Stimulated activated CD4-positive, alpha-beta T cell treated with anti-CD3 and anti-CD28 coated beads, Interleukin-12 subunit alpha, Interleukin-12 subunit beta, amount 100 ng/mL, for 48 hours (primary cell): ENCODE measurements around the gene HAT1.
A peak's percentile ranks its signal among the peaks of the same experiment; 100 is the strongest.
"Not testable (repeated sequence)": the region's sequence is repeated elsewhere in the genome, so short reads cannot be mapped to it uniquely, and the experiment has no call there.

Source experiments
- DNase-seq, 3 donors: peaks; one replicate each; pipeline ENCODE4 v3.0.0-alpha.2; 2020; ENCODE audit warnings: low read depth in 2 of 3, low spot score in 1 of 3

HAT1 gene

DNA sequence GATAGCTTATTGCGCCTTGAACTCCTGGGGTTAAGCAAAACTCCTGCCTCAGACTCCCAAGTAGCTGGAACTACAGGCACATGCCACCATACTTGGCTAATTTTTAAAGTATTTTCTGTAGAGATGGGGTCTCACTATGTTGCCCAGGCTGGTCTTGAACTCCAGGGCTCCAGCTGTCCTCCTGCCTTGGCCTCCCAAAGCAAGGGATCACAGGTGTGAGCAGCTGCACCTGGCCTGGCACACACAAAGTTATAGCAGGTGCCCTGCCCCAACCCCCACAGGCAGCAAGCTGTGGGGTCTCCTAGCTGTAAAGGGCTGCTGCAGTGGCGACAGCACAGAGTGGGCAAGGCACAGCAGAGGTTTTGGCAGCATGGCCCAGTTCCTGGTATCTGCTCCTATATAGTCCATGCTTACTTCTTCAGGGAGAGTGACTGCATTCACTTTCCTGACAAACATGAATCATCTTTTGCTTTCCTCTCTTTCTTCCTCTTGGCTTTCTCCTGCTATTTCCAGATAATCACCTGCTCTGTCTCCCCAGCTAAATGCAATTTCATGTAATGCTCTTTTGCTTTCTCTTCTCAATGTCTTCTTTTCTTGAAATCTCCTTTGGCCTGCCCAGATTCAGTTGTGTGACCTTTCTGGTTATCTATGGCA is 50.2 kb downstream of the HAT1 start:
- DNase-seq = no peak

GRCh38 chr2:171979103-171979502 is 56.8 kb downstream of the HAT1 start:
- DNase-seq = no peak

DNA sequence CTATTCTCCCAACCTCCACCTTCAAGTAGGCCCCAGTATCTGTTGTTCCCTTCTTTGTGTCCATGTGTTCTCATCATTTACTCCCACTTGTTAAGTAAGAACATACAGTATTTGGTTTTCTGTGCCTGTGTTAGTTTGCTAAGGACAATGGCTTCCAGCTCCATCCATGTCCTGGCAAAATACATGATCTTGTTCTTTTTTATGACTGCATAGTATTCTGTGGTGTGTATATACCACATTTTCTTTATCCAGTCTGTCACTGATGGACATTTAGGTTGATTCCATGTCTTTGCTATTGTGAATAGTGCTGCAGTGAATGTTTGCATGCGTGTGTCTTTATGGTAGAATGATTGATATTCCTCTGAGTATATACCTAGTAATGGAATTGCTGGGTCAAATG is 61.7 kb downstream of the HAT1 start:
- not testable (repeated sequence) for DNase-seq

DNA sequence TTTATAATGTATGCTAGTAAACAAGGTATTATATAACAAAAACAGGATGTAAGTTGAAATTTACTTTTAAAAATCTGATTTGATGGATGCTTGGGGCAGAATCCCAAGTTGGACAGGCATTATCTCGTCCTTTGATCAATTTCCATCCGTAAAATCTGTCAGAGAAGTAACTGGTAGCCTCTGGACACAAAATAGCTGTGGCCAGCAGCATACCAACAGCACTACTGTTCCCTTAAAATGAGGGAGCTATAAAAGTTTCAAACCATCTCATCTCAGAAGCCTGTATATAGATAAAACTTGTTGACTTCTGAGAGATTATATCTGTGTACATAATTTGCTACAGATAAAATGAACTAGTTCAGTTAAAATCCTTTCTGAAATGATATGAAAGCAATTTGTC is 62.8 kb downstream of the HAT1 start:
- DNase-seq = no peak

DNA sequence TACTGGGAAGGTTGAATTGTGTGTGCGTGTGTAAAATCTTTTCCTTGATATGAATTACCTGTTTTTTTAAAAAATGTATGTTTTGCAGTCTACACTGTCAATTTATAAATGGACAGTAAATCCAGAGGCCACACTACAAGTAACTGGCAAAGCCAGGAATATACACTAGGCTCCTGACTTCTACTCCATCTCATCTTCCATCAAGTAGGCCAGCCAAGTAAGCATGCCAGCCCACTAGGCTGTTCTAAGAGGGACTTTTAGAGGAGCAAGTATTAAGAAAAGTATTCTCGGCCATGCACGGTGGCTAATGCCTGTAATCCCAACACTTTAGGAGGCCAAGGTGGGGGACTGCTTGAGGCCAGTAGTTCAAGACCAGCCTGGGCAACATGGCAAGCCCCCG is 64.5 kb downstream of the HAT1 start:
- no peak for DNase-seq

DNA sequence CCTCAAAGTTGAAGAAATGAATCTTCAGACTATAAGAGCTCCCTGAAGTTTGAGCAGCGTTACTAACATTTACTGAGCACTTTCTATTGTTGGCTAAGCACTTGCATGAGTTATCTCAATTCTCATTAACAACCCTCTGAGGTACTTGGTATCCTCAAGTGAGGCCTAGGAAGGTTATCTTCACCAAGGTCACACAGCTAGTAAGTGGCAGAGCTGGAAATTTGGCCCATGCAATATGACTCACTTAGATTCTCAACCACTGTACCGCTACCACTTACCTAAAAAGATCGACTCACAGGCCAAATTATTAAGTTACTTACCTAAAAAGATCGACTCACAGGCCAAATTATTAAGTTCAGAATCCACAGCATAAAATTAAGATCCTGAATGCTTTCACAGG is 68.8 kb downstream of the HAT1 start:
- DNase-seq = no peak

- no peak for DNase-seq
These were observed 73.3 kb downstream of the HAT1 start for GRCh38 chr2:171995586-171995985.

DNA sequence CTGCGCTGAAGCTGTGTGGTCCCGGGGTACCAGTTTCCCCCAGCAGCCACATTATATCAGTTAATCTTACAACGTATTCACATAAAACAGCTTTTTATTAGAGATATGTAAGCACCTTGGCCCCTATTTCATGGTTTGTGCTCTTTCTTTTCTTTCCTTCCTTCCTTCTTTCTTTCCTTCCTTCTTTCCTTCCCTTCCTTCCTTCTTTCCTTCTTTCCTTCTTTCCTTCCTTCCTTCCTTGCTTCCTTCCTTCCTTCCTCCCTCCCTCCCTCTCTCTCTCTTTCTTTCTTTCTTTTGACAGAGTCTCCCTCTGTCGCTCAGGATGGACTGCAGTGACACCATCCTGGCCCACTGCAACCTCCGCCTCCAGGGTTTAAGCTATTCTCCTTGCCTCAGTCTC is 73.8 kb downstream of the HAT1 start:
- DNase-seq = no peak

- not testable (repeated sequence) for DNase-seq
These were observed 74.8 kb downstream of the HAT1 start for GRCh38 chr2:171997031-171997430.

- no peak for DNase-seq
These were observed 76.9 kb downstream of the HAT1 start for GRCh38 chr2:171999161-171999560.

- DNase-seq = peak; percentile 58 to 89 (median 81)
These were observed 77.6 kb downstream of the HAT1 start, which contains the start of gene METAP1D for GRCh38 chr2:171999604-172000469. Gene METAP1D (plus strand): TSS chr2:171999953. CDS start chr2:171999970, 17 bp downstream.

DNA sequence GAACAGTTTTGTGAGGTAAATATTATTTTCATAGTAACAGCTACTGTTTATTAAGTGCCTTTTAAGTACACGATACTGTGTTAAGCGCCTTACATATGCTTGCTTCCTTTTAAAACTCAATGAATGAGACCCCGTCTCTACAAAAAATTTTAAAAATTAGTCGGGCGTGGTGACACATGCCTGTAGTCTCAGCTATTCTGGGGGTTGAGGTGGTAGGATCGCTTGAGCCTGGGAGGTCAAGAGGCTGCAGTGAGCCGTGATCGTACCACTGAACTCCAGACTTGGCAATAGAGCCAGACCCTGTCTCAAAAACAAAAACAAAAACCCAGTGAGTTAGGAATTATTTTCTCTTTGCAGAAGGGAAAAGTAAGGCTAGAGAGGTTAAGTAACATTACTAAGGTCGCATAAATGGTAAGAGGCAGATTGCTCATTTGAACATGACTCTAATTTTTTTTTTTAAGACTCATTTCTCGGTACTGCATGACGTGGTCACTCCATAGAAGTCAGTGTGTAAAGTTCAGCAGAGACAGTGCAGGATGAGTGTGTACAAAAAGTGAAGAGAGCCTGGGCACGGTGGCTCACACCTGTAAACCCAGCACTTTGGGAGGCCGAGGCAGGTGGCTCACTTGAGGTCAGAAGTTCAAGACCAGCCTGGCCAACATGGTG is 78.6 kb downstream of the HAT1 start:
- no peak for DNase-seq

- no peak for DNase-seq
These were observed 85.1 kb downstream of the HAT1 start for GRCh38 chr2:172007372-172007771.

GRCh38 chr2:172009823-172010222 is 87.6 kb downstream of the HAT1 start:
- no peak for DNase-seq

- no peak for DNase-seq
These were observed 89.7 kb downstream of the HAT1 start for GRCh38 chr2:172011812-172012575.

DNA sequence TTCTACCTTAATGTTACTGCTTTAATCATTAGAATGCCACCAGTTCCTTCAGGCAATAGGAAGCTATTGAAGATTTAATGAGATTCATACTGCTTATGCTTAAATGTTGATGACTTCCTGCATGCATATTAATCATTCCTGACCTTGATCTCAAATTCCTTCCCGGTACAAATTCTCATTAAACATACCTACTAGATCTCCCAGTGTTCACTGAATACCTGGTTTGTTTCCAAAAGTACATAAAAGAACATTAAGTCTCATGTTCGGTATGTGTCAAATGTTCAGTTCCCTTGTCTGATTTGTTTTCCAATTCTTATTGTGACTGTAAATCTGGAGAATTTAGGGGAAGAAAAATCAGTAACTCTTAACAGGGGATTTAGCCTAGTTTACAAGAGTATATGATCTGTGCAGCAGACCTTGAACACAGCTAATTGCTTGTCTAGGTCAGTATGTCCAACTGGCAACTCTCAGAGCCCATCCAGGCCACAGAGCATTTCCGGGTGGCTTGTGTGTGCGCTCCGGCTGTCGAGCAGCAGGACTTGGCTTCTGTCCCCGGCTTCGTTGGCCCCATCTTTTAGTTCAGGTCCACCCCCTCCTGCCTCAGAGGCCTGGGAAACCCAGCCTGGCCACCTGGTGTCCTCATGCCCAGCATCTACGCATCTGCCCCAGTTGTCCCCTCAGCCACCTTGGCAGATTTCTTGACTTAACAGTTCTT is 90.6 kb downstream of the HAT1 start:
- no peak for DNase-seq

- DNase-seq = no peak
These were observed 91.1 kb downstream of the HAT1 start for GRCh38 chr2:172013396-172013795.

- DNase-seq = no peak
These were observed 99.0 kb downstream of the HAT1 start for GRCh38 chr2:172021074-172021931.

DNA sequence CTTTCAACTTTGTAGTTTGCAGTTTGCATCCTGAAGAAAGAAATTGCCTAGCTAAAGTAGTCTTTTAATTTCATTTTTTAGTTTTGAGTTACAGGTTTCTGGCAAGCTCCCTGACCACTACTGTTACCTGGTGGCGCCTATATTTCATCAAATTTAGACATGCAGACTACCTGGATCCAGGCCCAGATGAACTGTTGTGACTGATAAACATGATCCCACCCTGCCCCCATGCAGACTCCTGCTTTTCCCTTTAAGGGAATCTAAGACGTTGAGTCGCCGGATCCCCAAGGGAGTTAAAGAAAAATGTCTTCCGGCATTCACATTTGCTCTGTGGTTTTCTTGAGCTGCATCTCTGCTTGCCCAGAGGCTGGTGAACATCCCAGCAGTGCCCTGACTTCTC is 99.7 kb downstream of the HAT1 start:
- DNase-seq = no peak

DNA sequence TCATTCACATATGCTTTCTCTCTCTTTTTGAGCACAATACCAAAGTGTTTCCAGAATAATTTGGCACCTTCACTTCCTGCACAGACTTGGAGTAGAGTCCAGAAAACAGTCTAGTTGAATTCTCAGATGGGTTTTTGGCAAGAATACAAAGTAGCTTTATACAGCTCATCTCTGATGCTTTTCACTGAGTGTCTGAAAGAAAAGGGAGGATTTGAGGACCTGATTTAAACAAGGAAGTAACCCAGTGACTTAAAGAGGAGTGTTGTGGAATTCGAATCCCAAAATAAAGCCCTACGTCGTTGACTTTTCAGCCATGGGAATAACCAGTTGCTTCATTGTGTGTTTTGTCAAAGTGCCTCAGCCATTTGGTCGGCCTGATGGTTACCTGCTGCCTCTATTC is 109.3 kb downstream of the HAT1 start:
- DNase-seq = no peak
